Measurements from ENCODE around the gene MARCHF2. TPM values are rescaled to one million over a fixed set of nuclear protein-coding genes. Genes with fewer than 3 reads are reported as not detected.

MARCHF2 gene
- total and polyA plus RNA-seq, 12 donors = 49.2 to 104 (median 84.5) TPM

GRCh38 chr19:8392017-8392591 lies 21.0 kb upstream of the MARCHF2 start:
- Histone ChIP-seq H3K4me1 (peaks cover 31 to 72% (median 64%) of the 10 kb centered on the region in 9 donors), H3K36me3 (peaks cover 0 to 4% (median 0%) of the 10 kb centered on the region in 9 donors), H3K9me3 (no peaks in the 10 kb centered on the region), H3K27ac (peak overlapping the region; percentile 56 to 100 (median 100)), H3K27me3 (no peaks in the 10 kb centered on the region), H3K4me3 (peak overlapping the region in 6 of 10 donors; percentile 8 to 99 (median 82))
- ATAC-seq (peak in 5 of 8 donors; percentile 13 to 34 (median 25)), DNase-seq (peak; percentile 50 to 70)
- TF ChIP-seq CTCF (IDR thresholded peaks at IDR 0.05) = no peak
- intact Hi-C loops (cut with DNase I) = loop anchor here in 3 of 10 donors (2.0 to 10.0 kb wide), 4 partner anchors 25 to 50 kb away; partner anchors contain the start of genes HNRNPM (in 1 of the 3) and KANK3 (in 1 of the 3)
- 32 to 34% methylated on average over 11 of the region's 11 CpGs for WGBS, 2 donors

- Histone ChIP-seq H3K9me3 (no peaks in the 10 kb centered on the region), H3K4me3 (no peak overlapping the region), H3K36me3 (peaks cover 0 to 4% (median 0%) of the 10 kb centered on the region in 9 donors), H3K27ac (peak overlapping the region; percentile 56 to 100 (median 100)), H3K4me1 (peaks cover 40 to 85% (median 76%) of the 10 kb centered on the region in 9 donors), H3K27me3 (no peaks in the 10 kb centered on the region)
- no peak for TF ChIP-seq CTCF (IDR thresholded peaks at IDR 0.05)
- intact Hi-C loops (cut with DNase I) = loop anchor here in 3 of 10 donors (1.0 to 10.0 kb wide), 5 partner anchors 27 to 49 kb away; partner anchors contain the start of genes HNRNPM (in 1 of the 3) and KANK3 (in 1 of the 3)
- DNase-seq (no peak), ATAC-seq (no peak)
- 63 to 70% methylated on average over 8 of the region's 8 CpGs for WGBS, 2 donors
Observed at GRCh38 chr19:8393192-8393870, 19.8 kb upstream of the MARCHF2 start.

GRCh38 chr19:8393871-8394250 lies 19.2 kb upstream of the MARCHF2 start:
- Histone ChIP-seq H3K27ac (peak overlapping the region in 9 of 10 donors; percentile 95 to 100 (median 100)), H3K4me3 (no peak overlapping the region), H3K4me1 (peaks cover 41 to 89% (median 79%) of the 10 kb centered on the region in 9 donors), H3K36me3 (peaks cover 0 to 4% (median 0%) of the 10 kb centered on the region in 9 donors), H3K9me3 (no peaks in the 10 kb centered on the region), H3K27me3 (no peaks in the 10 kb centered on the region)
- intact Hi-C loops (cut with DNase I) = loop anchor here in 3 of 10 donors (1.0 to 10.0 kb wide), 6 partner anchors 17 to 49 kb away; partner anchors contain the start of genes HNRNPM (in 1 of the 3) and KANK3 (in 1 of the 3)
- DNase-seq (no peak), ATAC-seq (no peak)
- TF ChIP-seq CTCF (IDR thresholded peaks at IDR 0.05) = no peak
- 73 to 76% methylated on average over 7 to 8 of the region's 8 CpGs for WGBS, 2 donors

- Histone ChIP-seq H3K36me3 (peaks cover 0 to 22% (median 11%) of the 10 kb centered on the region in 9 donors), H3K9me3 (no peaks in the 10 kb centered on the region), H3K4me3 (no peak overlapping the region), H3K27ac (peak overlapping the region in 8 of 10 donors; percentile 13 to 100 (median 100)), H3K27me3 (no peaks in the 10 kb centered on the region), H3K4me1 (peaks cover 41 to 81% (median 72%) of the 10 kb centered on the region in 9 donors)
- DNase-seq (no peak), ATAC-seq (no peak)
- 90 to 95% methylated on average over 14 of the region's 14 CpGs for WGBS, 2 donors
- intact Hi-C loops (cut with DNase I) = loop anchor here in 8 of 10 donors (1.0 to 10.0 kb wide), 7 partner anchors 15 to 62 kb away; partner anchors contain the start of gene KANK3 (in 1 of the 8)
- no peak for TF ChIP-seq CTCF (IDR thresholded peaks at IDR 0.05)
Observed at GRCh38 chr19:8395621-8396082, 17.5 kb upstream of the MARCHF2 start.

All from heart right ventricle (tissue), 16 donors.